Fibroblast of lung (primary cell): ENCODE results near the gene ROM1.
"Not testable (repeated sequence)": the region's sequence is repeated elsewhere in the genome, so short reads cannot be mapped to it uniquely, and the experiment has no call there.

ENCODE experiments used
- EZH2 ChIP-seq: IDR thresholded peaks from 2 replicates; pipeline ENCODE4 v1.5.1; 2012; ENCODE audit warnings: low read length, control low read depth, mild to moderate bottlenecking; ENCODE audit errors: missing control alignments
- TF ChIP-seq, protein P1 (sequence below), 2 donors: IDR thresholded peaks in 1 of 2; conservative IDR thresholded peaks in 1 of 2; 1 replicate in 1 of 2; 2 replicates in 1 of 2; pipeline ENCODE4 v1.5.1; 2011 to 2012; ENCODE audit warnings: low read length in 2 of 2, control low read depth in 1 of 2, inconsistent platforms in 1 of 2, low read depth in 1 of 2, mild to moderate bottlenecking in 1 of 2

DNA sequence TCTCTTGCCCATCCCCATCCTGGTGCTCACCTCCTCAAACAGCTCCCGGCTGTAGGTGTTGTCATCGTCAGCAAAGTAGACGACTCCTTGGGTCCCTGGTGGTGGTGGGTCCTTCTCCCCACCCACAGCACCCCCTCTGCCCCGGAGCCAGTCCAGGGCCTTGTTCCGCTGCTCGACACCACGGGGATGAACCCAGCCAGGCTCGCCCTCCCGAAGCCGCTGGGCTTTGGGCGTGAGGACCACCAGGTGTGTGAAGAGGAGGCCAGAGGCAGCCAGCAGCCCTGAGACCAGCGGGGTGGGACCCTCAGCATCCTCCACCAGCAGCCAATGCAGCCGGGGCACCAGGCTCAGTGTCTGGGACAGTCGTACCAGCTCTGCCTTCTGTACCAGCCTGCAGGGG, 3.9 kb downstream of the ROM1 start:
- TF ChIP-seq EZH2: not testable (repeated sequence)
- TF ChIP-seq, protein P1, sequence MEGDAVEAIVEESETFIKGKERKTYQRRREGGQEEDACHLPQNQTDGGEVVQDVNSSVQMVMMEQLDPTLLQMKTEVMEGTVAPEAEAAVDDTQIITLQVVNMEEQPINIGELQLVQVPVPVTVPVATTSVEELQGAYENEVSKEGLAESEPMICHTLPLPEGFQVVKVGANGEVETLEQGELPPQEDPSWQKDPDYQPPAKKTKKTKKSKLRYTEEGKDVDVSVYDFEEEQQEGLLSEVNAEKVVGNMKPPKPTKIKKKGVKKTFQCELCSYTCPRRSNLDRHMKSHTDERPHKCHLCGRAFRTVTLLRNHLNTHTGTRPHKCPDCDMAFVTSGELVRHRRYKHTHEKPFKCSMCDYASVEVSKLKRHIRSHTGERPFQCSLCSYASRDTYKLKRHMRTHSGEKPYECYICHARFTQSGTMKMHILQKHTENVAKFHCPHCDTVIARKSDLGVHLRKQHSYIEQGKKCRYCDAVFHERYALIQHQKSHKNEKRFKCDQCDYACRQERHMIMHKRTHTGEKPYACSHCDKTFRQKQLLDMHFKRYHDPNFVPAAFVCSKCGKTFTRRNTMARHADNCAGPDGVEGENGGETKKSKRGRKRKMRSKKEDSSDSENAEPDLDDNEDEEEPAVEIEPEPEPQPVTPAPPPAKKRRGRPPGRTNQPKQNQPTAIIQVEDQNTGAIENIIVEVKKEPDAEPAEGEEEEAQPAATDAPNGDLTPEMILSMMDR (conservative IDR thresholded peaks at IDR 0.05 in 1 of 2, IDR thresholded peaks at IDR 0.05 in 1 of 2; ENCODE audit: low read depth in 1 of 2, low read length in 2 of 2): not testable (repeated sequence)
